Stimulated activated CD8-positive, alpha-beta memory T cell treated with anti-CD3 and anti-CD28 coated beads, Interleukin-4, amount 100 ng/mL, for 48 hours (primary cell): Measurements from ENCODE around the gene NR2F1-AS1.
A peak's percentile ranks its signal among the peaks of the same experiment; 100 is the strongest.

Experiments used
- DNase-seq: peaks from one replicate; pipeline ENCODE4 v3.0.0-alpha.2; 2020

Gene NR2F1-AS1

GRCh38 chr5:93580927-93581445 is at the start of gene NR2F1-AS1:
NR2F1-AS1 (minus strand) TSS chr5:93581219.
- DNase-seq, result no peak

- DNase-seq, result no peak
These were observed 45.8 kb upstream of the NR2F1-AS1 start for GRCh38 chr5:93626801-93627200.

- no peak for DNase-seq
These were observed 42.1 kb upstream of the NR2F1-AS1 start for GRCh38 chr5:93623153-93623552.

- DNase-seq, result no peak
These were observed 41.3 kb upstream of the NR2F1-AS1 start for GRCh38 chr5:93622240-93622885.

GRCh38 chr5:93621327-93621798 is 40.3 kb upstream of the NR2F1-AS1 start:
- DNase-seq, result no peak

- DNase-seq, result peak; percentile 70
These were observed 39.7 kb upstream of the NR2F1-AS1 start for GRCh38 chr5:93620487-93621326.

- no peak for DNase-seq
These were observed 35.6 kb upstream of the NR2F1-AS1 start for GRCh38 chr5:93616538-93617174.

- no peak for DNase-seq
These were observed 31.8 kb upstream of the NR2F1-AS1 start for GRCh38 chr5:93612855-93613243.

- no peak for DNase-seq
These were observed 31.2 kb upstream of the NR2F1-AS1 start for GRCh38 chr5:93611976-93612854.

- no peak for DNase-seq
These were observed 30.4 kb upstream of the NR2F1-AS1 start for GRCh38 chr5:93611273-93611975.

GRCh38 chr5:93610581-93611272 is 29.7 kb upstream of the NR2F1-AS1 start:
- no peak for DNase-seq

GRCh38 chr5:93609762-93610161 is 28.7 kb upstream of the NR2F1-AS1 start:
- no peak for DNase-seq

- no peak for DNase-seq
These were observed 27.8 kb upstream of the NR2F1-AS1 start for GRCh38 chr5:93608855-93609254.

GRCh38 chr5:93607367-93608258 is 26.6 kb upstream of the NR2F1-AS1 start:
- no peak for DNase-seq

- no peak for DNase-seq
These were observed 25.3 kb upstream of the NR2F1-AS1 start for GRCh38 chr5:93606382-93606752.

GRCh38 chr5:93604644-93605515 is 23.9 kb upstream of the NR2F1-AS1 start:
- DNase-seq, result no peak

- DNase-seq, result no peak
These were observed 23.0 kb upstream of the NR2F1-AS1 start for GRCh38 chr5:93603793-93604643.
